HepG2 (cell line): ENCODE data around the gene VPS11. TPM values are rescaled to one million over a fixed set of nuclear protein-coding genes. Genes with fewer than 3 reads are reported as not detected.

ENCODE experiments used
- ATAC-seq: fragments of 200-7000 bp; cut with Tn5 transposase; 3 replicates; pipeline ENCODE4 v1.9.1; 2020; ENCODE audit warnings: mild to moderate bottlenecking, moderate library complexity
- BruUV-seq: library from RNA; stranded (reverse); fragments of 400-500 nt; replicated peaks from 2 replicates; lab custom pipeline; 2021; lab: Mats Ljungman, UMichigan
- CTCF ChIA-PET: fragments of 300-600 bp; formaldehyde crosslinking; extraction: SDS; loops from one replicate; lab custom pipeline; 2021; ENCODE audit warnings: low total read pairs, inconsistent platforms, low intra/inter-chr PET ratio; lab: Yijun Ruan, JAX
- POLR2A ChIA-PET: fragments of 350-600 bp; sonication (Branson Sonifier 250); formaldehyde crosslinking; loops from one replicate; lab custom pipeline; 2020; ENCODE audit warnings: antibody characterized with exemption, inconsistent platforms; lab: Yijun Ruan, JAX
- DNase-seq: peaks from one replicate; pipeline ENCODE4 v3.0.0-alpha.2; 2015; ENCODE audit warnings: low spot score
- FAIRE-seq: peaks from 3 replicates; lab custom pipeline; 2011; peaks lifted over from hg19 to GRCh38; lab: Jason Lieb, UNC
- H2AFZ ChIP-seq: one replicate; pipeline ENCODE4 v1.6.1; 2011; ENCODE audit warnings: low read length, inconsistent platforms
- H3K27ac ChIP-seq: fragments of 300-600 bp; 3 replicates; pipeline ENCODE4 v1.8.0; 2011; ENCODE audit warnings: mixed run types, mild to moderate bottlenecking, mixed read lengths, low read length, inconsistent platforms; ENCODE audit not compliant: insufficient read depth; ENCODE audit errors: extremely low read length
- H3K27me3 ChIP-seq, 2 experiments: fragments of 200-600 bp in 1 of 2; 2 replicates in 1 of 2; 3 replicates in 1 of 2; pipeline versions ENCODE4 v1.6.0 to v1.8.0; 2011; ENCODE audit warnings: low read length in 2 of 2, mild to moderate bottlenecking in 2 of 2, moderate library complexity in 2 of 2, inconsistent platforms in 1 of 2; ENCODE audit not compliant: insufficient read depth in 2 of 2, control insufficient read depth in 1 of 2
- H3K36me3 ChIP-seq, 2 experiments: fragments of 200-600 bp in 1 of 2; replicated peaks in 1 of 2; 2 replicates in 1 of 2; 3 replicates in 1 of 2; pipeline versions ENCODE4 v1.5.1 to v1.8.0; 2011; ENCODE audit warnings: low read length in 2 of 2, inconsistent platforms in 1 of 2; ENCODE audit not compliant: insufficient read depth in 2 of 2, control insufficient read depth in 1 of 2
- H3K4me1 ChIP-seq: 2 replicates; pipeline ENCODE4 v1.5.1; 2012; ENCODE audit warnings: low read length, inconsistent platforms; ENCODE audit not compliant: insufficient read depth
- H3K4me2 ChIP-seq: 2 replicates; pipeline ENCODE4 v1.6.0; 2011; ENCODE audit warnings: low read depth, low read length, inconsistent platforms
- H3K4me3 ChIP-seq, 3 experiments: fragments of 200-600 bp in 1 of 3; sonication (generic), shearing (Covaris generic) in 1 of 3; replicated peaks in 1 of 3; 2 replicates each; pipeline ENCODE4 v1.5.1; 2011 to 2016; ENCODE audit warnings: low read length in 3 of 3, inconsistent platforms in 2 of 3, low read depth in 2 of 3, mild to moderate bottlenecking in 2 of 3, control low read depth in 1 of 3, mixed read lengths in 1 of 3; ENCODE audit not compliant: insufficient read depth in 1 of 3
- H3K79me2 ChIP-seq: one replicate; pipeline ENCODE4 v1.6.1; 2011; ENCODE audit warnings: low read length, inconsistent platforms; ENCODE audit not compliant: insufficient read depth
- H3K9ac ChIP-seq: 2 replicates; pipeline ENCODE4 v1.6.0; 2011; ENCODE audit warnings: mild to moderate bottlenecking, low read depth, low read length, inconsistent platforms; ENCODE audit not compliant: insufficient read depth
- H3K9me3 ChIP-seq: 2 replicates; pipeline ENCODE4 v1.5.1; 2012; ENCODE audit warnings: mild to moderate bottlenecking, low read length
- H4K20me1 ChIP-seq: 2 replicates; pipeline ENCODE4 v1.6.0; 2011; ENCODE audit warnings: inconsistent platforms, mild to moderate bottlenecking, low read length, moderate library complexity; ENCODE audit not compliant: insufficient read depth
- FOXA1 ChIP-seq, 2 experiments: fragments of 450-650 bp in 1 of 2; sonication (generic) in 1 of 2; formaldehyde crosslinking in 1 of 2; IDR thresholded peaks; 2 replicates each; pipeline versions ENCODE4 v1.4.0 to v1.6.1; 2016 to 2020; ENCODE audit warnings: missing genetic modification reagents in 1 of 2
- GABPA ChIP-seq, 2 experiments: IDR thresholded peaks; 2 replicates each; pipeline ENCODE4 v1.6.1; 2011 to 2016; ENCODE audit warnings: low read depth in 2 of 2, low read length in 1 of 2, missing biosample characterization in 1 of 2, missing genetic modification characterization in 1 of 2
- MIER3 ChIP-seq: IDR thresholded peaks from 2 replicates; pipeline ENCODE4 v1.6.1; 2016; ENCODE audit warnings: missing compliant biosample characterization, borderline replicate concordance
- MTA3 ChIP-seq: sonication (generic); formaldehyde crosslinking; IDR thresholded peaks from 2 replicates; pipeline ENCODE4 v1.4.0; 2020; ENCODE audit warnings: missing genetic modification reagents
- NFKBIZ ChIP-seq: IDR thresholded peaks from 2 replicates; pipeline ENCODE4 v1.6.1; 2018; ENCODE audit warnings: missing genetic modification reagents, missing compliant biosample characterization
- SMC3 ChIP-seq: IDR thresholded peaks from 2 replicates; pipeline ENCODE4 v1.6.1; 2011; ENCODE audit warnings: low read length, improper control_type of control experiment
- XRCC5 ChIP-seq: fragments of 200-400 bp; formaldehyde crosslinking; optimal IDR thresholded peaks from 2 replicates; pipeline ENCODE3; 2017; ENCODE audit warnings: mild to moderate bottlenecking, low read length
- ZNF224 ChIP-seq: sonication (generic); formaldehyde crosslinking; IDR thresholded peaks from 2 replicates; pipeline ENCODE4 v1.5.0; 2020; ENCODE audit warnings: mild to moderate bottlenecking, missing genetic modification reagents
- ZNF558 ChIP-seq: sonication (generic); formaldehyde crosslinking; IDR thresholded peaks from 2 replicates; pipeline ENCODE4 v1.9.0; 2022; ENCODE audit warnings: mild to moderate bottlenecking, missing genetic modification reagents, borderline replicate concordance
- ZNF839 ChIP-seq: sonication (generic); formaldehyde crosslinking; IDR thresholded peaks from 2 replicates; pipeline ENCODE4 v1.4.0; 2020; ENCODE audit warnings: missing genetic modification reagents, mild to moderate bottlenecking, borderline replicate concordance
- ZSCAN30 ChIP-seq: sonication (generic); formaldehyde crosslinking; IDR thresholded peaks from 2 replicates; pipeline ENCODE4 v1.5.0; 2020; ENCODE audit warnings: mild to moderate bottlenecking, missing genetic modification reagents
- whole genome bisulfite sequencing: methylation state at CpG from one replicate; pipeline ENCODE4 v1.1.6; 2017; ENCODE audit warnings: low lambda C conversion rate; 5-methylcytosine and 5-hydroxymethylcytosine counted together
- in situ Hi-C: cut with HindIII; loops from 2 replicates; pipeline ENCODE4 v1.10.0; 2017; ENCODE audit warnings: low pct_unique_long_range_greater_than_20kb; ENCODE audit not compliant: extremely low pct_ligation_motif_present
- intact Hi-C: fragments of 100-400 bp; cut with micrococcal nuclease; formaldehyde crosslinking; loops from one replicate; pipeline ENCODE4 v1.10.0; 2022; ENCODE audit not compliant: unreplicated experiment
- polyA plus RNA-seq, 8 experiments: library from polyadenylated mRNA; depleted of rRNA in 3 of 8; stranded (reverse) in 7 of 8; unstranded in 1 of 8; fragments of >200 nt; fragmentation: Illumina TruSeq in 4 of 8; extraction: Trizol in 4 of 8; gene quantifications; 2 replicates each; pipeline versions ENCODE4 v1.2.1 to v1.2.3, GENCODE V29; 2011 to 2016; ENCODE audit warnings: low read depth in 4 of 8, missing spikeins in 1 of 8, mixed read lengths in 1 of 8; ENCODE audit not compliant: insufficient read depth in 1 of 8
- total RNA-seq, 5 experiments: library from RNA; depleted of rRNA; stranded (reverse); fragments of >200 nt; fragmentation: Illumina TruSeq; extraction: Trizol; gene quantifications; 2 replicates each; pipeline ENCODE4 v1.2.3, GENCODE V29; 2016; ENCODE audit warnings: low read depth in 1 of 5
- TF ChIP-seq, protein P1 (sequence below): sonication (generic); formaldehyde crosslinking; IDR thresholded peaks from 2 replicates; pipeline ENCODE4 v1.4.0; 2020; ENCODE audit warnings: missing genetic modification reagents, borderline replicate concordance
- TF ChIP-seq, protein P2 (sequence below): sonication (generic); formaldehyde crosslinking; IDR thresholded peaks from 2 replicates; pipeline ENCODE4 v1.5.0; 2020; ENCODE audit warnings: mild to moderate bottlenecking, missing genetic modification reagents, moderate library complexity
- TF ChIP-seq, protein P3 (sequence below): IDR thresholded peaks from 2 replicates; pipeline ENCODE4 v1.6.1; 2016; ENCODE audit warnings: low read depth, borderline replicate concordance
- TF ChIP-seq, protein P4 (sequence below): sonication (generic); formaldehyde crosslinking; IDR thresholded peaks from 2 replicates; pipeline ENCODE4 v1.4.0; 2020; ENCODE audit warnings: missing genetic modification reagents

The VPS11 gene
- total and polyA plus RNA-seq, 2 of the 13 experiments (the other 11 are each of a cell fraction or from before 2014, with no cell fraction given) = 13.7 to 21.6 TPM

DNA sequence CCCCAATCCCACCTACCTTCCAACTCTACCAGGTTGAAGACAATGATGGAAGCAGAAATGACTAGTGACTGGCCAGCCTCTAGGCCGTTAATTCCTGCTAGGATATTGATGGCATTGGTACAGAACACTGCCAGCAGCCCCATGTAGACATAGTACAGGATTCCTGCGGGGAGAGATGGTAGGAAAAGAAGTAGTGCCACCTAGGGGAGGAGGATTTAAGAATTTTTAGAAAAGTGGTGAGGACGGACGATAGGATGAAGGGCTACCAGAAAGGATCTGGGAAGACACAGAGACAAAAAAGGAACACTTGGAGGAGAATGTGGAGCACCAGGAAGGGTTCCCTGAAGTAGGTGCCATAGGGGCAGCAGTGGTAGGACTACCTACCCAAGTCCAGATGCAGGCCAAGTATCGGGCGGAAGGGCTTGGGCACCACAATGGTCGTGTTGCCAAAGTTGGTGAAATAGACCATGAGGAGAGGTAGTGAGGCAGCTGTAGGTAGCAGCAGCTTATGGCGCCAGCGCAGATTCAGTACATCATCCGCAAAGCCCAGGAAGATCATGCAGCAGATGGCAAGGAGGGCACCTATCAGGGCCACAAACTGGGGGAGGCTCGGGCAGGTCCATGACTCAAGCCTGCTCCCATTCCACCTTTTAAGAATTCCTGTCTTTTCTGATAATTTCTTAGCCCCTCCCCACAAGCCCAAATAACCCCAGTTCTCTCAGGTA is 32.8 kb downstream of the VPS11 start:
- in situ Hi-C loops = no loop called here
- intact Hi-C loops = loop anchor here (2.0 kb wide), 1 partner anchor 20 kb away; the partner anchor contains the start of gene HINFP
- peak; percentile 69 for FAIRE-seq
- peak; percentile 13 for ATAC-seq
- ChIA-PET POLR2A (interaction anchor here (0.9 to 1.5 kb wide), 2 partner anchors 8 to 15 kb away, joined by 3 to 9 read pairs; partner anchors contain the start of gene HMBS), CTCF (interaction anchor here (1.1 kb wide), 1 partner anchor 34 kb away, joined by 3 read pairs; no protein-coding TSS in a partner anchor)
- Histone ChIP-seq H3K79me2 (peaks cover 15% of the 10 kb centered on the region), H3K4me1 (peaks cover 32% of the 10 kb centered on the region), H3K9me3 (no peaks in the 10 kb centered on the region), H3K27me3 (no peaks in the 10 kb centered on the region; a peak in 1 of 5 replicates), H3K27ac (peak overlapping the region; percentile 97), H3K4me2 (peak overlapping the region; percentile 96), H2AFZ (no peak overlapping the region), H3K36me3 (peaks cover 10 to 26% of the 10 kb centered on the region in 2 experiments; a peak in 4 of 5 replicates), H3K9ac (peak overlapping the region; percentile 93), H4K20me1 (no peaks in the 10 kb centered on the region), H3K4me3 (peak overlapping the region; percentile 77 to 91 (median 86))
- BruUV-seq = no TSS peak
- WGBS = 23% methylated on average over 11 of the region's 11 CpGs
- peak; percentile 62 for DNase-seq
- TF ChIP-seq MIER3 (0 out of 2 replicates have a peak, but pooled peaks have one; percentile 25), GABPA (IDR thresholded peaks at IDR 0.05; ENCODE audit: low read depth, low read length) (no peak), GABPA (CRISPR knock-in tag; IDR thresholded peaks at IDR 0.05; ENCODE audit: low read depth) (0 out of 2 replicates have a peak, but pooled peaks have one; percentile 21), NFKBIZ (no peak), ZSCAN30 (no peak), XRCC5 (peak; percentile 22), FOXA1 (IDR thresholded peaks at IDR 0.05) (no peak), FOXA1 (CRISPR knock-in tag; IDR thresholded peaks at IDR 0.05) (peak; percentile 67), SMC3 (peak; percentile 33; the same call in 1 of the 2 replicates), ZNF224 (CRISPR knock-in tag) (0 out of 2 replicates have a peak, but pooled peaks have one; percentile 18), ZNF558 (CRISPR knock-in tag) (no peak), MTA3 (no peak), ZNF839 (CRISPR knock-in tag) (0 out of 2 replicates have a peak, but pooled peaks have one; percentile 42)
- TF ChIP-seq, protein P1, sequence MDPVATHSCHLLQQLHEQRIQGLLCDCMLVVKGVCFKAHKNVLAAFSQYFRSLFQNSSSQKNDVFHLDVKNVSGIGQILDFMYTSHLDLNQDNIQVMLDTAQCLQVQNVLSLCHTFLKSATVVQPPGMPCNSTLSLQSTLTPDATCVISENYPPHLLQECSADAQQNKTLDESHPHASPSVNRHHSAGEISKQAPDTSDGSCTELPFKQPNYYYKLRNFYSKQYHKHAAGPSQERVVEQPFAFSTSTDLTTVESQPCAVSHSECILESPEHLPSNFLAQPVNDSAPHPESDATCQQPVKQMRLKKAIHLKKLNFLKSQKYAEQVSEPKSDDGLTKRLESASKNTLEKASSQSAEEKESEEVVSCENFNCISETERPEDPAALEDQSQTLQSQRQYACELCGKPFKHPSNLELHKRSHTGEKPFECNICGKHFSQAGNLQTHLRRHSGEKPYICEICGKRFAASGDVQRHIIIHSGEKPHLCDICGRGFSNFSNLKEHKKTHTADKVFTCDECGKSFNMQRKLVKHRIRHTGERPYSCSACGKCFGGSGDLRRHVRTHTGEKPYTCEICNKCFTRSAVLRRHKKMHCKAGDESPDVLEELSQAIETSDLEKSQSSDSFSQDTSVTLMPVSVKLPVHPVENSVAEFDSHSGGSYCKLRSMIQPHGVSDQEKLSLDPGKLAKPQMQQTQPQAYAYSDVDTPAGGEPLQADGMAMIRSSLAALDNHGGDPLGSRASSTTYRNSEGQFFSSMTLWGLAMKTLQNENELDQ (CRISPR knock-in tag) = no peak
- TF ChIP-seq, protein P2, sequence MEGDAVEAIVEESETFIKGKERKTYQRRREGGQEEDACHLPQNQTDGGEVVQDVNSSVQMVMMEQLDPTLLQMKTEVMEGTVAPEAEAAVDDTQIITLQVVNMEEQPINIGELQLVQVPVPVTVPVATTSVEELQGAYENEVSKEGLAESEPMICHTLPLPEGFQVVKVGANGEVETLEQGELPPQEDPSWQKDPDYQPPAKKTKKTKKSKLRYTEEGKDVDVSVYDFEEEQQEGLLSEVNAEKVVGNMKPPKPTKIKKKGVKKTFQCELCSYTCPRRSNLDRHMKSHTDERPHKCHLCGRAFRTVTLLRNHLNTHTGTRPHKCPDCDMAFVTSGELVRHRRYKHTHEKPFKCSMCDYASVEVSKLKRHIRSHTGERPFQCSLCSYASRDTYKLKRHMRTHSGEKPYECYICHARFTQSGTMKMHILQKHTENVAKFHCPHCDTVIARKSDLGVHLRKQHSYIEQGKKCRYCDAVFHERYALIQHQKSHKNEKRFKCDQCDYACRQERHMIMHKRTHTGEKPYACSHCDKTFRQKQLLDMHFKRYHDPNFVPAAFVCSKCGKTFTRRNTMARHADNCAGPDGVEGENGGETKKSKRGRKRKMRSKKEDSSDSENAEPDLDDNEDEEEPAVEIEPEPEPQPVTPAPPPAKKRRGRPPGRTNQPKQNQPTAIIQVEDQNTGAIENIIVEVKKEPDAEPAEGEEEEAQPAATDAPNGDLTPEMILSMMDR (CRISPR knock-in tag) = peak; percentile 73
- TF ChIP-seq, protein P3, sequence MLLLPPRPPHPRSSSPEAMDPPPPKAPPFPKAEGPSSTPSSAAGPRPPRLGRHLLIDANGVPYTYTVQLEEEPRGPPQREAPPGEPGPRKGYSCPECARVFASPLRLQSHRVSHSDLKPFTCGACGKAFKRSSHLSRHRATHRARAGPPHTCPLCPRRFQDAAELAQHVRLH = no peak
- TF ChIP-seq, protein P4, sequence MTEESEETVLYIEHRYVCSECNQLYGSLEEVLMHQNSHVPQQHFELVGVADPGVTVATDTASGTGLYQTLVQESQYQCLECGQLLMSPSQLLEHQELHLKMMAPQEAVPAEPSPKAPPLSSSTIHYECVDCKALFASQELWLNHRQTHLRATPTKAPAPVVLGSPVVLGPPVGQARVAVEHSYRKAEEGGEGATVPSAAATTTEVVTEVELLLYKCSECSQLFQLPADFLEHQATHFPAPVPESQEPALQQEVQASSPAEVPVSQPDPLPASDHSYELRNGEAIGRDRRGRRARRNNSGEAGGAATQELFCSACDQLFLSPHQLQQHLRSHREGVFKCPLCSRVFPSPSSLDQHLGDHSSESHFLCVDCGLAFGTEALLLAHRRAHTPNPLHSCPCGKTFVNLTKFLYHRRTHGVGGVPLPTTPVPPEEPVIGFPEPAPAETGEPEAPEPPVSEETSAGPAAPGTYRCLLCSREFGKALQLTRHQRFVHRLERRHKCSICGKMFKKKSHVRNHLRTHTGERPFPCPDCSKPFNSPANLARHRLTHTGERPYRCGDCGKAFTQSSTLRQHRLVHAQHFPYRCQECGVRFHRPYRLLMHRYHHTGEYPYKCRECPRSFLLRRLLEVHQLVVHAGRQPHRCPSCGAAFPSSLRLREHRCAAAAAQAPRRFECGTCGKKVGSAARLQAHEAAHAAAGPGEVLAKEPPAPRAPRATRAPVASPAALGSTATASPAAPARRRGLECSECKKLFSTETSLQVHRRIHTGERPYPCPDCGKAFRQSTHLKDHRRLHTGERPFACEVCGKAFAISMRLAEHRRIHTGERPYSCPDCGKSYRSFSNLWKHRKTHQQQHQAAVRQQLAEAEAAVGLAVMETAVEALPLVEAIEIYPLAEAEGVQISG (CRISPR knock-in tag) = peak; percentile 69
